Nephron progenitor cell (in vitro differentiated cells): ENCODE results near the gene NEUROG1.
A peak's percentile ranks its signal among the peaks of the same experiment; 100 is the strongest.

ENCODE experiments used
- DNase-seq: peaks from one replicate; pipeline ENCODE4 v3.0.0; 2021
- H3K27ac Mint-ChIP-seq: 2 replicates; pipeline ENCODE4 v1.8.0; 2021; ENCODE audit warnings: mild to moderate bottlenecking, moderate library complexity, mixed read lengths
- H3K27me3 Mint-ChIP-seq: 2 replicates; pipeline ENCODE4 v1.8.0; 2021; ENCODE audit warnings: mild to moderate bottlenecking, low read depth, mixed read lengths; ENCODE audit not compliant: poor library complexity
- H3K36me3 Mint-ChIP-seq: 2 replicates; pipeline ENCODE4 v1.8.0; 2021; ENCODE audit warnings: low read depth, mixed read lengths
- H3K4me1 Mint-ChIP-seq: 2 replicates; pipeline ENCODE4 v1.8.0; 2021; ENCODE audit warnings: mixed read lengths
- H3K4me3 Mint-ChIP-seq: 2 replicates; pipeline ENCODE4 v1.8.0; 2021; ENCODE audit warnings: mild to moderate bottlenecking, moderate library complexity, mixed read lengths
- H3K9me3 Mint-ChIP-seq: 2 replicates; pipeline ENCODE4 v1.8.0; 2021; ENCODE audit warnings: mild to moderate bottlenecking, moderate library complexity, mixed read lengths
- CTCF ChIP-seq: fragments of 200-600 bp; sonication (generic); IDR thresholded peaks from 2 replicates; pipeline ENCODE4 v1.5.0; 2021; ENCODE audit warnings: antibody characterized with exemption

NEUROG1 gene

GRCh38 chr5:135535820-135536801 lies at the start of gene NEUROG1:
TSS of gene NEUROG1 (minus strand) at chr5:135535964. CDS start at chr5:135535690, 274 bp downstream.
- DNase-seq: peak; percentile 74
- H3K27ac Mint-ChIP-seq: no peak within 1 kb of the TSS
- TF ChIP-seq CTCF: no peak
- H3K27me3 Mint-ChIP-seq: peaks cover 100% of the 10 kb centered on the region
- H3K36me3 Mint-ChIP-seq: no peaks in the 10 kb centered on the region
- peaks cover 23% of the 10 kb centered on the region for H3K9me3 Mint-ChIP-seq
- peak within 1 kb of the TSS; percentile 72 for H3K4me3 Mint-ChIP-seq
- H3K4me1 Mint-ChIP-seq: peaks cover 12% of the 10 kb centered on the region

GRCh38 chr5:135584918-135585317 lies 49.2 kb upstream of the NEUROG1 start:
- Mint-ChIP-seq H3K4me3 (no peak overlapping the region), H3K9me3 (no peaks in the 10 kb centered on the region), H3K27ac (no peak overlapping the region), H3K4me1 (no peaks in the 10 kb centered on the region), H3K27me3 (peaks cover 49% of the 10 kb centered on the region), H3K36me3 (no peaks in the 10 kb centered on the region)
- no peak for TF ChIP-seq CTCF
- no peak for DNase-seq

- H3K27ac Mint-ChIP-seq: no peak overlapping the region
- no peaks in the 10 kb centered on the region for H3K36me3 Mint-ChIP-seq
- no peak for DNase-seq
- H3K27me3 Mint-ChIP-seq: peaks cover 55% of the 10 kb centered on the region
- TF ChIP-seq CTCF: no peak
- peaks cover under 1% of the 10 kb centered on the region for H3K4me1 Mint-ChIP-seq
- no peak overlapping the region for H3K4me3 Mint-ChIP-seq
- no peaks in the 10 kb centered on the region for H3K9me3 Mint-ChIP-seq
Measured at GRCh38 chr5:135584276-135584675, 48.5 kb upstream of the NEUROG1 start.

GRCh38 chr5:135582099-135582781 lies 46.5 kb upstream of the NEUROG1 start:
- no peaks in the 10 kb centered on the region for H3K36me3 Mint-ChIP-seq
- H3K4me3 Mint-ChIP-seq: no peak overlapping the region
- DNase-seq: no peak
- no peaks in the 10 kb centered on the region for H3K9me3 Mint-ChIP-seq
- H3K27ac Mint-ChIP-seq: no peak overlapping the region
- TF ChIP-seq CTCF: no peak
- peaks cover 11% of the 10 kb centered on the region for H3K4me1 Mint-ChIP-seq
- H3K27me3 Mint-ChIP-seq: peaks cover 76% of the 10 kb centered on the region

- Mint-ChIP-seq H3K27ac (no peak within 1 kb of the TSS), H3K27me3 (peaks cover 95% of the 10 kb centered on the region), H3K9me3 (no peaks in the 10 kb centered on the region), H3K4me3 (peak within 1 kb of the TSS; percentile 84), H3K36me3 (no peaks in the 10 kb centered on the region), H3K4me1 (peaks cover 17% of the 10 kb centered on the region)
- peak; percentile 68 for DNase-seq
- TF ChIP-seq CTCF: no peak
Measured at GRCh38 chr5:135578685-135579341, 43.0 kb upstream of the NEUROG1 start, which contains the start of gene CXCL14. TSS of gene CXCL14 (minus strand) at chr5:135578991. CDS start at chr5:135578778, 213 bp downstream.
